Measurements from ENCODE around the gene SUMF1.

DNA sequence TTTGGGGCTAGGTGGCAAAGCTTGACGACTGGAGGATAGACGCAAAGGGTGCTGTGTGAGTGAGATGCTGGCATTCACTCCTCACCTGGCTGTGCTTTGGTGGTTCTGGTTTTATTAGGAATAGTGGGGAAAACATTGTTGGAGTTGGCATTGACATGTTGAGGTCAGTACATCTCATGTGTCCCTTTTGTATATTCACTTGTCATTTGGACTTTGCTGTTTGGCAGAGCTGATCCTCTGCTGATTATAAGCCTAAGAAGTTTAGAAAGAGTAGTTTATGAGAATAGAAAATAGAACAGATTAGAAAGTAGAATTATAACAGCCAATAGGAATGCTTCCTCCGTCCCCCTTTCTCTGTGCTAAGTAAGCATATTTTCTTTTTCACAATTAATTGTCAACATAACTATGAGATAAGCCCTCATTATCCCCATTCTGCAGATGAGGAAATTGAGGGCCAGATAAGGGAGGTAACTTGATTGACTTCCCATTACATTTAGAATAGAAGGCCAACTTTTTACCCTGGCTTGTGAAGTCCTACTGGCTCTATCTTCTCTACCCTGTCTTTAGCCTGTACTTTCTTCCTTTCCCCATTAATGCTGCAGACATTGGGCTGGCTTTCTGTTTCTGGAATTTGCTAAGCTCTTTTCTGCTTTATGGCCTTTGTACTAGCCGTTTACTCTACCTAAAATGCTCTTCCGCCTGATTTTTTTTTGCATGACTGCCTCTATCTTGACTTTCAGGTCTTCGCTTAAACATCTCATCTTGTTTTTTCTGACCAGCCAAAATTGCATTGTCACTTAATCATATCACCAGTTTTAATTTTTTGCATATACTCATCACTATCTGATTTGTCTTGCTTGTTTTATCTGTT is 38.9 kb upstream of the SUMF1 start:
- no peak for TF ChIP-seq POLR2AphosphoS5 (IDR thresholded peaks at IDR 0.05; ENCODE audit: low read depth, low read length)
- TF ChIP-seq SIN3A (IDR thresholded peaks at IDR 0.05; ENCODE audit: borderline replicate concordance, insufficient read depth, low read length) = no peak
- TF ChIP-seq, protein P1, sequence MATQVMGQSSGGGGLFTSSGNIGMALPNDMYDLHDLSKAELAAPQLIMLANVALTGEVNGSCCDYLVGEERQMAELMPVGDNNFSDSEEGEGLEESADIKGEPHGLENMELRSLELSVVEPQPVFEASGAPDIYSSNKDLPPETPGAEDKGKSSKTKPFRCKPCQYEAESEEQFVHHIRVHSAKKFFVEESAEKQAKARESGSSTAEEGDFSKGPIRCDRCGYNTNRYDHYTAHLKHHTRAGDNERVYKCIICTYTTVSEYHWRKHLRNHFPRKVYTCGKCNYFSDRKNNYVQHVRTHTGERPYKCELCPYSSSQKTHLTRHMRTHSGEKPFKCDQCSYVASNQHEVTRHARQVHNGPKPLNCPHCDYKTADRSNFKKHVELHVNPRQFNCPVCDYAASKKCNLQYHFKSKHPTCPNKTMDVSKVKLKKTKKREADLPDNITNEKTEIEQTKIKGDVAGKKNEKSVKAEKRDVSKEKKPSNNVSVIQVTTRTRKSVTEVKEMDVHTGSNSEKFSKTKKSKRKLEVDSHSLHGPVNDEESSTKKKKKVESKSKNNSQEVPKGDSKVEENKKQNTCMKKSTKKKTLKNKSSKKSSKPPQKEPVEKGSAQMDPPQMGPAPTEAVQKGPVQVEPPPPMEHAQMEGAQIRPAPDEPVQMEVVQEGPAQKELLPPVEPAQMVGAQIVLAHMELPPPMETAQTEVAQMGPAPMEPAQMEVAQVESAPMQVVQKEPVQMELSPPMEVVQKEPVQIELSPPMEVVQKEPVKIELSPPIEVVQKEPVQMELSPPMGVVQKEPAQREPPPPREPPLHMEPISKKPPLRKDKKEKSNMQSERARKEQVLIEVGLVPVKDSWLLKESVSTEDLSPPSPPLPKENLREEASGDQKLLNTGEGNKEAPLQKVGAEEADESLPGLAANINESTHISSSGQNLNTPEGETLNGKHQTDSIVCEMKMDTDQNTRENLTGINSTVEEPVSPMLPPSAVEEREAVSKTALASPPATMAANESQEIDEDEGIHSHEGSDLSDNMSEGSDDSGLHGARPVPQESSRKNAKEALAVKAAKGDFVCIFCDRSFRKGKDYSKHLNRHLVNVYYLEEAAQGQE (IDR thresholded peaks at IDR 0.05; ENCODE audit: insufficient read depth in 1 of 2, low read depth in 2 of 2, low read length in 2 of 2) = no peak
- no peak for TF ChIP-seq TAF1 (IDR thresholded peaks at IDR 0.05; ENCODE audit: borderline replicate concordance, insufficient read depth, low read length)

Data from PFSK-1 (cell line).